H1 (cell line): ENCODE results near the gene TMBIM1.

ENCODE experiments used
- CHD1 ChIP-seq: IDR thresholded peaks from 2 replicates; pipeline ENCODE4 v1.6.1; 2012; ENCODE audit warnings: low read depth, low read length, improper control_type of control experiment
- CTCF ChIP-seq, 3 experiments: IDR thresholded peaks; 1 replicate in 2 of 3; 2 replicates in 1 of 3; pipeline versions ENCODE4 v1.5.1 to v1.6.1; 2011; ENCODE audit warnings: low read length in 3 of 3, mild to moderate bottlenecking in 3 of 3, inconsistent platforms in 2 of 3, low read depth in 1 of 3, moderate library complexity in 1 of 3; ENCODE audit not compliant: insufficient read depth in 1 of 3; ENCODE audit errors: control extremely low read depth in 1 of 3
- EZH2 ChIP-seq: fragments of 200-600 bp; sonication (generic); IDR thresholded peaks from 2 replicates; pipeline ENCODE4 v1.7.1; 2012; ENCODE audit warnings: low read depth, mild to moderate bottlenecking, moderate library complexity, low read length, inconsistent platforms; ENCODE audit not compliant: severe bottlenecking
- JUN ChIP-seq: IDR thresholded peaks from 2 replicates; pipeline ENCODE4 v1.6.1; 2011; ENCODE audit warnings: low read depth, mild to moderate bottlenecking, improper control_type of control experiment, low read length
- MAFK ChIP-seq: IDR thresholded peaks from 2 replicates; pipeline ENCODE4 v1.6.1; 2012; ENCODE audit warnings: low read depth, mild to moderate bottlenecking, improper control_type of control experiment, low read length
- MAX ChIP-seq: IDR thresholded peaks from 2 replicates; pipeline ENCODE4 v1.6.1; 2012; ENCODE audit warnings: inconsistent platforms
- POLR2A ChIP-seq, 2 experiments: IDR thresholded peaks; 1 replicate in 1 of 2; 2 replicates in 1 of 2; pipeline ENCODE4 v1.6.1; 2011; ENCODE audit warnings: low read depth in 2 of 2, low read length in 2 of 2, mild to moderate bottlenecking in 2 of 2; ENCODE audit errors: control extremely low read depth in 1 of 2
- POLR2AphosphoS5 ChIP-seq: IDR thresholded peaks from 2 replicates; pipeline ENCODE4 v1.6.1; 2011; ENCODE audit warnings: low read depth, low read length
- RAD21 ChIP-seq, 2 experiments: IDR thresholded peaks in 1 of 2; conservative IDR thresholded peaks in 1 of 2; 2 replicates each; pipeline ENCODE4 v1.6.1; 2011; ENCODE audit warnings: low read depth in 2 of 2, low read length in 2 of 2, improper control_type of control experiment in 1 of 2, inconsistent platforms in 1 of 2, mild to moderate bottlenecking in 1 of 2, moderate library complexity in 1 of 2
- SIX5 ChIP-seq: IDR thresholded peaks from 2 replicates; pipeline ENCODE4 v1.6.1; 2011; ENCODE audit warnings: mild to moderate bottlenecking, low read depth, low read length
- SUZ12 ChIP-seq: fragments of 200-600 bp; sonication (generic); IDR thresholded peaks from 2 replicates; pipeline ENCODE4 v1.6.1; 2012; ENCODE audit warnings: mild to moderate bottlenecking, inconsistent platforms, low read length, moderate library complexity, mixed read lengths
- TAF1 ChIP-seq: IDR thresholded peaks from 2 replicates; pipeline ENCODE4 v1.6.1; 2011; ENCODE audit warnings: mild to moderate bottlenecking, low read depth, low read length
- TF ChIP-seq, protein P1 (sequence below): IDR thresholded peaks from 2 replicates; pipeline ENCODE4 v1.6.1; 2012; ENCODE audit warnings: low read length, inconsistent platforms

DNA sequence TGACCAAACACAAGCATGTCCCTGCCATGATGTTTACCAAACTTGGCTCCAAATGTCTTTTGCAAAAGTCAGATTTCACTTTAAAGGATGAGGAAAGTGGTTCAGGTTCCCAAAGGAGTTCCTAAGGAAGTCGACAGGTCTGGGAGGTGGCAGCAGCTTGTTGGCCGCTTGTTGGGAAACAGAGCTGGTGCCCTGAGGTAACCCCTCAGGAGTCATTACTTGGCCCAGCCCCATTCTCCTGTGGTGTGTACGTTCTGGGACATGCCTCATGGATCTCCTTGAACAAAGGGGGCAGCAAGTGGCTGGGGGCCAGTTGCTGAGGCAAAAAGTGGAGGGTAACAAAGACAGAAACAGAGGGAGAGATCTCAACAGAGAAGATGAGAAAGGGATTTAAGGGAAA is 10.9 kb downstream of the TMBIM1 start:
- TF ChIP-seq RAD21 (IDR thresholded peaks at IDR 0.05 in 1 of 2, conservative IDR thresholded peaks at IDR 0.05 in 1 of 2; ENCODE audit: low read depth in 2 of 2, low read length in 2 of 2) (no peak), SIX5 (no peak), CTCF (IDR thresholded peaks at IDR 0.05; ENCODE audit: control extremely low read depth in 1 of 3, insufficient read depth in 1 of 3, low read depth in 1 of 3, low read length in 3 of 3) (no peak), CHD1 (no peak), SUZ12 (no peak), POLR2A (IDR thresholded peaks at IDR 0.05; ENCODE audit: control extremely low read depth in 1 of 2, low read depth in 2 of 2, low read length in 2 of 2) (no peak), EZH2 (no peak), MAFK (no peak), JUN (no peak), MAX (no peak), TAF1 (no peak), POLR2AphosphoS5 (no peak)
- TF ChIP-seq, protein P1, sequence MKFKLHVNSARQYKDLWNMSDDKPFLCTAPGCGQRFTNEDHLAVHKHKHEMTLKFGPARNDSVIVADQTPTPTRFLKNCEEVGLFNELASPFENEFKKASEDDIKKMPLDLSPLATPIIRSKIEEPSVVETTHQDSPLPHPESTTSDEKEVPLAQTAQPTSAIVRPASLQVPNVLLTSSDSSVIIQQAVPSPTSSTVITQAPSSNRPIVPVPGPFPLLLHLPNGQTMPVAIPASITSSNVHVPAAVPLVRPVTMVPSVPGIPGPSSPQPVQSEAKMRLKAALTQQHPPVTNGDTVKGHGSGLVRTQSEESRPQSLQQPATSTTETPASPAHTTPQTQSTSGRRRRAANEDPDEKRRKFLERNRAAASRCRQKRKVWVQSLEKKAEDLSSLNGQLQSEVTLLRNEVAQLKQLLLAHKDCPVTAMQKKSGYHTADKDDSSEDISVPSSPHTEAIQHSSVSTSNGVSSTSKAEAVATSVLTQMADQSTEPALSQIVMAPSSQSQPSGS = no peak
